GM20431 (cell line): ENCODE data around the gene TSPAN14.

ENCODE experiments used
- in situ Hi-C: fragments of 300-500 bp; cut with MseI, MboI; formaldehyde crosslinking; loops from one replicate; pipeline ENCODE4 v1.15.0; 2020; ENCODE audit warnings: low sequenced_read_pairs; ENCODE audit not compliant: unreplicated experiment

The TSPAN14 gene

DNA sequence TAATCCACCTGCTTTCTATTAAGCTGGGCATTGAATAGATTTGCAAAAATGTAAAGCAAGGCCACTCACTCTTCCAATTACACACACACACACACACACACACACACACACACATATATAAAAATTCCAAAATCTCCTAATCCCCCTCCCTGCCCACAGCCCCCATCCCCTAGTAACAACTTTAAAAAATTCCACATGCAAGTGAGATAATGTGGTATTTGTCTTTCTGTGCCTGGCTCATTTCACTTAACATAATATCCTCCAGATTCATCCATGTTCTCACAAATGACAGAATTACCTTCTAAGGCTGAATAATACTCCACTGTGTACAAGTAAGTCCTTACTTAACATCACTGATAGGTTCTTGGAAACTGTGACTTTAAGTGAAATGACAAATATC lies 107.8 kb downstream of the TSPAN14 start:
- in situ Hi-C loops, result no loop called here

DNA sequence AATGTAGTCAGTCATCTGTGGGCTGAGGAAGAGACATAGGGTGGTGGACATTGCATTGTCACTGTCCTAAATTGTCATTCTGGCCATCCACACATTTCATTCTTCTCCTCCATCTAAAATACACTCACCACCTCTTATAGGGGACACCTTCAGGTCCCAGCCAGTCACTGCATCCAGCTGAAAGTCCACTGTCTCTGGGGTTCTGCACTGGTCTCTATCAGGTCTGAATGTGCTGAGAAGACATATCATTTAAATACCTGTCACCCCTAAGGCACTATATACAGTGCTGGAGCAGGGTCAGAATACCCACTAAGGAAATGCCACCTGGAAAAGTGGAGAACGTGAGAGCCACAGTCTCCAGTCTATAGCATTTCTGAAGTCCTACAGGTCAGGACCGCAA lies 113.2 kb downstream of the TSPAN14 start:
- in situ Hi-C loops, result no loop called here

DNA sequence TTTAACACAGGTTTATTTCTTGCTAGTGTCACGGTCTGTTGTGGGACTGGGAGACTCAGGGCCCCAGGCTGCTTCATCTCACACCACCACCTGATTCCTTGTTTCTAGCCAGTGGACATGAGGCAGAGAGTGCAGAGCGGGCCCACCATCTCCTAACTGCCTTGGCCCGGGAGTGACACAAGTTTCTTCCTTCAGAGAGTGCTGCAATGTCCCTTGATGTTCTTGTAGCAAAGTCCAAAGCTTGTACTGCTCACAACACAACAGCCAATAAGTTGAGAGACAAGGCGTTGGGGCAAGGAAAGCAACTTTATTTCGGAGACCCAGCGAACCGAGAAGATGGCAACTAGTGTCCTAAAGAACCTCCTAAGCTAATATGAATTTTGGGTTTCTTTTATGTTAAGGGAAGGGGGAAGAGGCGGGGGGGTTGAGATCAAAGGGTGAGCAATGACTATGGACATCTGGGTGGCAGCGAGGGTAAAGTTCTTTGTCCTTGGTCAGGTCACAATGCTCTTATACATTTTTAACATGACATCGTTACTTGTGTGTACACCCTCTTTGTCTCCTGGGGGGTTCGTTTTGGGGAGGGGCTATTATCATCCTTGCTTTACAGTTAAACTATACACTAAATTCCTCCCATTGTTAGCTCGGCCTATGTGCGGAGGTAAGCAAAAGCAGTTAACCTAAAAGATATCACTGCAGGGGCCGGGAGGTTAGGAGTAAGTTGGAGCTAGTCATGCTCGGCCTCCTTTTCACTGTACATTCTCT lies 115.2 kb downstream of the TSPAN14 start:
- in situ Hi-C loops, result no loop called here

DNA sequence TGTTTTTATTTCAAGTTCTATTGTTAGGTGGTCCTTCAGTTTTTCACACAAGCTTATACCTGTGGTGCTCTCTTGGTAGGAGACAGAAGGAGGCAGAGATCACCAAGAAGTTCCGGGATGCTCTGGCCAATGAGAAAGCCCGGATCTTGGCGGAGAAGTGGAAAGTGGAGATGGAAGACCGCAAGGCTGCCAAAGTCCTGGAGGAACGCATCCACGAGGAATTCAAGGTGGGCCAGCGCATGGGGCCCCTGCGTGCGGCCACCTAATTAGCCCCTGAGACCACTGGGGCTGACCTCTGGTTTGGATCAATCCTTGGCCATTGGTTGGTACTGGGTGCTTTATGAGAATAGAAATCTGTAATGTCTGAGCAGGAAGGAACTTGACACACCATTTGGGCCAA lies 117.2 kb downstream of the TSPAN14 start:
- in situ Hi-C loops, result no loop called here

GRCh38 chr10:80579181-80579763 lies 125.2 kb downstream of the TSPAN14 start:
- in situ Hi-C loops, result no loop called here

- in situ Hi-C loops, result no loop called here
These were observed 125.9 kb downstream of the TSPAN14 start for GRCh38 chr10:80579849-80580637.

- in situ Hi-C loops, result no loop called here
These were observed 126.7 kb downstream of the TSPAN14 start for GRCh38 chr10:80580638-80581468.

- in situ Hi-C loops, result no loop called here
These were observed 127.3 kb downstream of the TSPAN14 start for GRCh38 chr10:80581469-80581835.

GRCh38 chr10:80582286-80582960 lies 128.3 kb downstream of the TSPAN14 start:
- in situ Hi-C loops, result no loop called here
